Measurements from ENCODE around the gene BCL3.

Gene BCL3

DNA sequence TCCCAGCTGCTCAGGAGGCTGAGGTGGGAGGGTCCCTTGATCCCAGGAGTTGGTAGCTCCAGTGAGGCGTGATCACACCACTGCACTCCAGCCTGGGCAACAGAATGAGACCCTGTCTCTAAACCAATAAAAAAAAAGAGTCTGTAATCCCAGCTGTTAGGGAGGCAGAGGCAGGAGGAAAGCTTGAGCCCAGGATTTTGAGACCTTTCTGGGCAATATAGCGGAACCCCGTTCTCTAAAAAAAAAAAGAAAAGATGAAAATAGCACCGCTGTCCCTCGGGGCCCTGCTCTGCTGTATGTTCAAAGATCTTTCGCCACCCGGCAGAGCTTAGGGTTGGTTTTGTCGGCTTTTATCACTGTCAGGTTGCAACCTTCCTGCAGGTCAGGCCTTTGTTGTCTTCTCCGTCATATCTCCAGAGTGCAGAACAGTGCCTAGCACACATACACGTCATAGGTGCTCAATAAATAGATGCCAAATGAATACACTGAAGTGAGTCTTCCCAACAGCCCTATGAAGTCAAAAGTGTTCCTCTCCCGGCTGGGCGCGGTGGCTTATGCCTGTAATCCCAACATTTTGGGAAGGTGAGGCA is 47.0 kb downstream of the BCL3 start:
- DNase-seq = no peak

DNA sequence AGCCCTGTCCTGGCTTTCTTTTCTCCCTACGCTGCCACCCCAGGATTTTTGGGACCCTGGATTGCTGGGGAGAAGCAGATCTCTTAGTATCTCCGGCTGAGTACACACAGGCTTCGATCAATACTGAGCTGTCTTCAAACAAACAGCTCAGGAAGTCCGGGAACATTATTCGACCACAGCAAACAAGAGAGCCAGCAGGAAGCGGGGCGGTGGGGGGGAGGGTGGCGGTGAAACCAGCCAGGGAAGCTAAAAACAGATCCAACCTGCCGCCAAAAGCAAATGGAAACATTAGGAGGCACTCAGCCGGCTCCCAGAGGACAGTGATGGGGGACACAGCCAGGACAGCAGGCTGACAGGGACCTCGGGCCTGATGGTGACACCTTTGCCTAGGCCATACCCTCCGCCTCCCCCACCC is 48.2 kb downstream of the BCL3 start:
- DNase-seq = no peak

GRCh38 chr19:44799627-44800346 is 51.3 kb downstream of the BCL3 start:
- no peak for DNase-seq

GRCh38 chr19:44800461-44800860 is 52.0 kb downstream of the BCL3 start:
- peak; percentile 57 for DNase-seq

DNA sequence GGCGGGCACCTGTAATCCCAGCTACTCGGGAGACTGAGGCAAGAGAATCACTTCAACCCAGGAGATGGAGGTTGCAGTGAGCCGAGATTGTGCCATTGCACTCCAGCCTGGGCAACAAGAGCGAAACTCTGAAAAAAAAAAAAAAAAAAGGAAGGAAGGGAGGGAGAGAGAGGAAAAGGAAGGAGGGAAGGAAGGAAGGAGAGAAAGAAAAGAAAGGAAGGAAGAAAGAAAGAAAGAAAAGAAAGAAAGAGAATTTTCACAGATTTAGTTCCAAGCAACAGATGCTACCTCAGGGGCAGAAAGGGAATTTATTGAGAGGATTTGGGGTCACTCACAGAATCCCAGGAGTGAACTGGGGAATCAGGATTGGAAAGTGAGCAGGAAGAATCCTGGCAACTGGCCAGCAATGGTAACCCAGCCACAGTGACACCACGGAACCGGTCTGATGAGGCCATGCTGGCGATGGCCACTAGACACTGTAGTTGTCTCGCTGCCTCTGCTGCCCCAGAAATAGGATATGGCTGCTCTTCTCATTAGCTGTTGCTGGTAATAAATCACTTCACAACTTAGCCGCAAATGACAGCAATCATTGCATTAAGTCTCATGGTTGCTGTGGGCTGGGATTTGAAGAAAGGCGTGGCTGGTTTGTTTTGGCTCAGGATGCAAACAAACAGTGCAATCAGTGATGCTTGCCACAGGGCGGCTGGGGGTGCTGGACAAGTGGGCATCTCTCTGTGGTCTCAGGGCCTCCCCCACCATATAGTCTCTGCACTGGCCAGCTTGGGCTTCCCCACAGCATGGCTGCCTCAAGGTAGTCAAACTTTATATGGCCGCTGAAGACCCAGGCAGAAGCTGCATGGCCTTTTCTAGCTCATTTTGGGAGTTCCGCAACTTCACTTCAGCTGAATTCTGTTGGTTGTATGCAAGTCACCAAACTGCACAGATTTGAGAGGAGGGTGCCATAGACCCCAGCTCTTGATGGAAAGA is 55.2 kb downstream of the BCL3 start:
- no peak for DNase-seq

- DNase-seq = no peak
Observed at GRCh38 chr19:44806291-44806690, 57.8 kb downstream of the BCL3 start.

GRCh38 chr19:44807162-44807561 is 58.7 kb downstream of the BCL3 start:
- no peak for DNase-seq

- DNase-seq = no peak
Observed at GRCh38 chr19:44807652-44808462, 59.3 kb downstream of the BCL3 start.

GRCh38 chr19:44808463-44809371 is 60.2 kb downstream of the BCL3 start, which contains the start of gene BCAM:
Gene BCAM, plus strand, starts transcription at chr19:44809103. Its CDS starts 22 bp downstream, at chr19:44809125.
- DNase-seq = no peak

All from NCI-H1694 treated with DMSO at 0.1 percent for 48 hours (cell line).